Measurements from ENCODE around the gene TXNRD1.
"Not testable (repeated sequence)": the region's sequence is repeated elsewhere in the genome, so short reads cannot be mapped to it uniquely, and the experiment has no call there.

TXNRD1 gene

DNA sequence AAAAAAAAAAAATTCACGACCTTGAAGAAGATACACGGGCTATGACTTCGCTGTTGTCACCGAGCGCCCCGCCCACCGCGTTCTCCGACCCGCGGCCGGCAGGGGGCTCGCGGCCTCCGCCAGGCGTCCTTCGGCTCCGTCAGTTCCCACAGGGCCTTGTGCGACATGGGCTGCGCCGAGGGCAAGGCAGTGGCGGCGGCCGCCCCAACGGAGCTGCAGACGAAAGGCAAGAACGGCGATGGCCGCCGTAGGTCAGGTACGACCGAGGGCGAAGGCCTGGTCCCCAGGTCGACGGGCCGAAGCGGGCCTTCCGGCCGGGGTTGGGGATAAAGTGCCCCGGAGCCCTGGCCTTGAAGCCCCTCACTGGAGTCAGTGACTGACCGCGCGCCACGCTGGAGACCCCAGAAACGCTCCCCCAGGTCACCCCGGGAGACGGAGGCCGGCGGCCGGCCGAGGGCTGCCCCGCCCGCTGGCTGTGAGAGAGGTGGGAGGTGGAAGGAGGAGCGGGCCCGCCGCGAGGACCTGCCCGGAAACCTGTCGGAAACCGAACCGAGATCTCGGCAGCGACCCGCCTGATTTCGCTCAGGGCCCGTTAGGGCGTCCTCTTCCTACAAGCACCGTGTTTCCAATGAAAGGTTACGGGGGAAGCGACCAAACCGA, at the start of gene TXNRD1:
Gene TXNRD1 (plus strand): TSS at position 142 of the 660 bp plus-strand sequence. CDS start 24 bp downstream, at position 166.
- DNase-seq, result peak; percentile 84

- DNase-seq, result no peak
Observed at GRCh38 chr12:104165801-104166200, 49.8 kb upstream of the TXNRD1 start.

DNA sequence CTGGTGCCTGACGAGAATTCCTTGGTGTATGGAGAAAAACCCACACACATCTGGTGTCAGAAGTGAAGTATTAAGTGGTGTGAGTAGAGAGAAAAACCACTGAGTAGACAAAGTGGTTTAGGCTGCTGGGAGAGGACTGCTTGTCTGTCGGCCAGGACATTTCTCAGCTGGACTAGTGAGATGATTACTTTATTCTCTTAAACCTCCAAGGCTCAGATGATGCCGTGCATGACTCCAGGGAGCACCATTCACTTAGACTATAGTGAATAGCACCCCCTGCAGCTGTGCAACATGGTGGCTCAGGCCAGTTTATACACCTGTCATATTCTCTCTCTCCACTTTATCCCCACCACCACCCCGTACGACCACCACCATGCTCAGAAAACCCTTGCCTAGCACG, 49.1 kb upstream of the TXNRD1 start:
- no peak for DNase-seq

GRCh38 chr12:104167519-104168458, 47.8 kb upstream of the TXNRD1 start:
- DNase-seq, result no peak

DNA sequence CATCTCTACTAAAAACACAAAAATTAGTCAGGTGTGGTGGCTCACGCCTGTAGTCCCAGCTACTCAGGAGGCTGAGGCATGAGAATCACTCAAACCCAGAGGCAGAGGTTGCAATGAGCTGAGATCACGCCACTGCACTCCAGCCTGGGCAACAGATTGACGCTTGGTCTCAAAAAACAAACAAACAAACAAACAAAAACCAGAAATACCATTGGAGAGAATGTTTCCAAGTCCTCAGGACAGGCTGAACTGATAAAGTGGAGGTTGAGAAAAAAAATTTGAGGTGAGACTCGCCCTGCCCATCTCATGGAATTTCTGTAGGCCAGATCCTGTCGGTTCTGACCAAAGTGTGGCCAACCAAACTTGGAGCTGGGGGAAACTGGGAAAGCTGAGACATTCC, 47.0 kb upstream of the TXNRD1 start:
- DNase-seq, result no peak

DNA sequence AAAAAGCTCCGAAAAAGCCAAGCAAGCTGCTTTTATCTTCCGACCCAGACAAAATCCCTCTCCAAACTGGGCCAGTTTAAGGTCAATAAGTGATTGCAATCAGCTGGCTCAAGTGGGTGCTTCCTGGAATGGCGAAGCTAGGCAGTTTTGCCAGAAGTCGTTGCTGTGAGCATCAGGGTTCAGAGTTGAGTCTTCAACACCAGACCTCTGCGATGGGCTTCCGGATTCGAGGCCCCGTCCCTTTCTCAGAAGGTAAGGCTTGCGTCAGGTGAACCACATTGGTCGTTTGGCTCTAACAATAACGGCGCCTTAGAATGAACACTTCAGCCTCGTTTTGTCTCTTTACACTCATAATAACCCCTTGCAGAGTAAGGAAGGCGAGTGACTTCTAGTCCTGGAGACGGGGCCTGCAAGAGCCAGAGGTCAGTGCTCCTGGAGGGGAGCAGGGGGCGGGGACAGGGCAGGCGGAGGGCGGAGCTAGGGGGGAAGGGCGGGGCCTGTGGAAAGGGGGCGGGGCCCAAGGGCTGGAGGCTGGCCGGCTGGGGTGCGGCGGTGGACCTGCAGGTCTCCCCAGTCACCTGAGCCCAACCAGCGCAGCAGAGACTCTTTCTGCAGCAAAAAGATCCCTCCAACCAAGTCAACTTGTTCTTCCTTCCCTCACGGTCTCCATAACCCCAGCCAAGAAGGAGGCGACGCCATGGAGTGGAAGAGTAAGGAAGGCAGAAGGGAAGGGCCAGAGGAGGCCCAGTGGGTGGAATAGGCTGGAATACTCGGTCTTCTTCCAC, 43.6 kb upstream of the TXNRD1 start:
- no peak for DNase-seq

GRCh38 chr12:104172570-104172947, 43.0 kb upstream of the TXNRD1 start:
- DNase-seq, result no peak

DNA sequence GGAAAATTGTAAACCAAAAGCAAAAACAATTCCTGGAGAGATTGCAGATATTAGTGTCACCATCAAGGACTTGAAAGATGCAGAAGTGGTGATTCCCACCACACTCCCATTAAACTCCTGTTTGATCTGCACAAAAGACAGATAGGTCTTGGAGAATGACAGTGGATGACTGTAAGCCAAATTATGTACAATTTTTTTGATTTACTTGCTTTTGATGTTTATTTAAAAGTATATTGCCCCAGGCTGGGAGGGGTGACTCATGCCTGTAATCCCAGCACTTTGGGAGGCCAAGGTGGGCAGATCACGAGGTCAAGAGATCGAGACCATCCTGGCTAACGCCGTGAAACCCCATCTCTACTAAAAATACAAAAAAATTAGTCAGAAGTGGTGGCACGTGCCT, 41.8 kb upstream of the TXNRD1 start:
- DNase-seq, result not testable (repeated sequence)

DNA sequence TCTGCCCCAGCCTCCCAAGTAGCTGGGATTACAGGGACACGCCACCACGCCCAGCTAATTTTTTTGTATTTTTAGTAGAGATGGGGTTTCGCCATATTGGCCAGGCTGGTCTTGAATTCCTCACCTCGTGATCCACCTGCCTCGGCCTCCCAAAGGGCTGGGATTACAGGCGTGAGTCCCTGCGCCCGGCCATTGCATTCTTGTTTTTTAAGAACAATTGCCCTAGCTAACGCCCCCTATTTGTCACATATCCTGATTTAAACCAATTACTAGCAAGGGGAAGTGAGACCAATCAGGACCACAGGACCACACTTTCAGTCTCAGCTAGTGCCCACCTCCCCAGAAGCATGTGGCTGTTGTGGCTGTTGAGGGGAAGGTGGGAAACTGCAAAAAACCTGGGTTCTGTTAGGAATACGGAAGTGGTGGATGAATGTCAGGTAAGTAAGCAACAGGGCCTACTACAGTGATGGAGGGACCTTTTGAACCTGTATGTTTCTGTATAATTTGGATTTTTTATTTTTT, 39.8 kb upstream of the TXNRD1 start:
- DNase-seq, result no peak

GRCh38 chr12:104177336-104177662, 38.3 kb upstream of the TXNRD1 start:
- DNase-seq, result no peak

DNA sequence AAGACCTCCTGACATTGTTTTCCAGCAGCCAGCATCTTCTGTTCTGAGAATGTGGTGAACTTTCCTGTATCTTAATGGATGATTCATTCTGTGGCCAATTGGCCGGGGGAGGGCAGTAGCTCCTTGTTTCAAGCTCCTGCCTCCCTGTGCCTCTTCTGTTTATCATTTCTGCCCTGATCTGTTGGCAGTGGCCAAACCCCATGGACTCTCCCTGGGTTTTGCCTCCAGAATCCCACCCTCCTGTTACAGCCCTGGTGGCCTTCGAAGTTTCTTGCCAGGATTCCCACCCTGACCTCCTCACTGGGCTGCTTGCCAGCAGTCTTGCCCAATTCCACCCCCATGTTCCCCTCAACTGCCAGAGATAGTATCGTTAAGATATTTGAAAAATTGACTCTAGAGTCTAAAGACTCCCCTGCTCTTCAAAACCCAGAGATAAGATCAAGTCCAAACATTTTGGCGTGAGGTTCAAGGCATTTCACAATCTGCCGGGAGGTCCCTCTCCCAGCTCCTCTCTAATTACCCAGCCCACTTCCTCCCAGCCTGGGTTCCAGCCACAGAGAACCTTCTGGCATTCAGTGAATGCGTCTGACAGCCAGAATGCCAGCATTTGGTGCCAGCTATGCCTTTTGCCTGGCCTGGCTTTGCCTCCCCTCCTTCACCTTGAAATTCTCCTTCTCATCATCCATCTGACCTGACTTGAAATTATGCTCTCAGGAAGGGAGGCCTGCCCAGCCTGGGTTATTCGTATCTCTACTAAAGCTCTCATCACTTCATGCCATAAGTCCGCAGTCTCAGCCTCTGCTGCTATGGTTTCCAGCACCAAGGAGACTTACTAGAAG, 37.7 kb upstream of the TXNRD1 start:
- DNase-seq, result peak; percentile 96

- DNase-seq, result no peak
Observed at GRCh38 chr12:104180374-104180773, 35.2 kb upstream of the TXNRD1 start.

DNA sequence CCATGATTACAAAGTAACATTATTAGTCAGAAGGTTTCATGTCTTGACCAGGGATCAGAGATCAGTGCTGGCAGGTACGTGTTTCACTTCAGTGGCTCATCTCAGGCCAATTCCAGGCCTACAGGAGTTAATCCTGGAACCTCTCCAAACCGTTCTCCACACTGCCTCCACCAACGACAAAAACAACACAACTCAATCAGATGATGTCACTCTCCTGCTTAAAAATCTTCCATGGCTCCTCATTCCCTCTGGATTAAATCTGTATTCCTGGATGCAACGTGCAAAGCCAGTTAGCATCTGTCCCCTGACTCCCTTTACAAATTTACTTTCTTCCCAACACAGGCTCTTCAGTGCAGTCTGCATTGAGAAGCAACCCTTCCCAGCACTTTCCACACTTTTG, 34.3 kb upstream of the TXNRD1 start:
- peak; percentile 22 for DNase-seq

DNA sequence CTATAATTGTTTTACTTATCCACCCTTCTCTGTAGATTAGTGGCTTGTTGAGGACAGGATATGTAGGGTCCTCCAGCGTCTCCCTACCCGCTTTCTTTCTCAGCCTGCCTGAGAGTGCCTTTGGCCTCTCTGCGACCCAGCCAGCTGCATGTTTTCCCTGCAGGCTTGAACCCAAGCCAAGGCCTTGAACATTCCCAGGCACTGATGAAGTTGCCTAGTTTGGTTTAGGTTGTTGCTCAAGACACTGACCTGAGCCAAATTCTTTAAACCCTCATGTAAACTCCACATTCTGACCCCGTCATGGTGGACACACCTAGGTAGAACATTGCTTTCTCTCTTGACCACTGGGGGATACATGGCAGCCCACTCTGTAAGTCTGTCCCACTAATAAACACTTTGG, 33.4 kb upstream of the TXNRD1 start:
- peak; percentile 89 for DNase-seq

GRCh38 chr12:104182621-104183378, 32.8 kb upstream of the TXNRD1 start:
- DNase-seq, result no peak

GRCh38 chr12:104183443-104183842, 32.1 kb upstream of the TXNRD1 start:
- no peak for DNase-seq

GRCh38 chr12:104187446-104188155, 28.0 kb upstream of the TXNRD1 start:
- DNase-seq, result no peak

GRCh38 chr12:104188534-104188933, 27.0 kb upstream of the TXNRD1 start:
- no peak for DNase-seq

DNA sequence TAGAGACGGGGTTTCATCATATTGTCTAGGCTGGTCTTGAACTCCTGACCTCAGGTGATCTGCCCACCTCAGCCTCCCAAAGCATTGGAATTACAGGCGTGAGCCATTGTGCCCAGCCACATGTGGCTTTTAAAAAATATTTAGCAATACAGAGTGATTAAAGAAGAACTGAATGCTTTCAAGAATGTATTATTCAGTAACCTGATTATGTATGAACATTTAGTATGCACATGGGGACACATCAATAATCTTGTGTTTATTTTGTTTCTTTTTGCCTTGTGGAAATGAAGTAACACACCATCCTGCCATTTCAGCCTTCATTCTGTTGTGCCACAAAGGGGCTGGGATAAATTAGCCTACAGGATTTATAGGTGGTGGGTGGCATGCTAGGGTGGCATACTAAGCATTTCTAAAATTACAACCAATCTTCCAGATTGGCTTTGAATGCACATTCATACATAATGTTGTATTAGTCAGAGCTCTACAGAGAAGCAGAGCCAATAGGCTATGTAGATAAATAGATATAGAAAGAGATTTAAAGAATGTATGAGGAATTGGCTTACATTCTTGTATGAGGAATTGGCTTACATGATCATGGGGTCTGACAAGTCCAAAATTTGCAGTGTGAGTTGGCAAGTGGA, 25.5 kb upstream of the TXNRD1 start:
- DNase-seq, result peak; percentile 24

GRCh38 chr12:104190641-104191176, 24.9 kb upstream of the TXNRD1 start:
- no peak for DNase-seq

Measured in HCEC 1CT (cell line).